RCC 7860 (cell line): ENCODE data around the gene SORCS2.

Experiments used
- DNase-seq: peaks from one replicate; pipeline ENCODE4 v3.0.0-alpha.2; 2015; ENCODE audit warnings: low spot score
- FAIRE-seq: peaks from 2 replicates; lab custom pipeline; 2012; peaks lifted over from hg19 to GRCh38; lab: Jason Lieb, UNC

The SORCS2 gene

DNA sequence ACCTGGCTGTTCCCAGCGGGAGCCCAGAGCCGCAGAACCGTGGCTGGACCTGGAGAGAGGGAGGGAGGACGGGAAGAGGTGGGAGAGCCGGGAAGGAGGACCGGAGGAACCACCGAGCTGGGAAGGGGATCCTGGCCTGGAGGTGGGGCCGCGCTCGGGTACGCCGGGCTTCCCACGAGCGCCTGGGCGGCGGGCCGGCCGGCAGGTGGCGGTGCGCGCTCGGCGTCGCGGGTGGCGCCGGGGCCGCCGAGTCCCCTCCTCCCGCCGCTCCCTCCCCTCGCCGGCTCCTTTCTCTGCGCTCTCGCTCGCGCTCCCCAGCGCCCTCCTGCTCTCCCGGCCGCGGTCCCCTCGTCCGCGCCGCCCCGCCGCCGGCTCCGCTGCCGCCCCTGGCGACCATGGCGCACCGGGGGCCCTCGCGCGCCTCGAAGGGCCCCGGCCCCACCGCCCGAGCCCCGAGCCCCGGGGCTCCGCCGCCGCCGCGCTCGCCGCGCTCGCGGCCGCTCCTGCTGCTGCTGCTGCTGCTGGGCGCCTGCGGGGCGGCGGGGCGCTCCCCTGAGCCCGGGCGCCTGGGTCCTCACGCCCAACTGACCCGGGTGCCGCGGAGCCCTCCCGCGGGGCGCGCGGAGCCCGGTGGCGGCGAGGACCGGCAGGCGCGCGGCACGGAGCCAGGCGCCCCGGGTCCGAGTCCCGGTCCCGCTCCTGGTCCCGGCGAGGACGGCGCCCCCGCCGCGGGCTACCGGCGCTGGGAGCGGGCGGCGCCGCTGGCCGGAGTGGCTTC is at the start of gene SORCS2:
TSS of gene SORCS2 (plus strand) at position 287 of the 778 bp plus-strand sequence.
- FAIRE-seq = no peak
- DNase-seq = peak; percentile 41

DNA sequence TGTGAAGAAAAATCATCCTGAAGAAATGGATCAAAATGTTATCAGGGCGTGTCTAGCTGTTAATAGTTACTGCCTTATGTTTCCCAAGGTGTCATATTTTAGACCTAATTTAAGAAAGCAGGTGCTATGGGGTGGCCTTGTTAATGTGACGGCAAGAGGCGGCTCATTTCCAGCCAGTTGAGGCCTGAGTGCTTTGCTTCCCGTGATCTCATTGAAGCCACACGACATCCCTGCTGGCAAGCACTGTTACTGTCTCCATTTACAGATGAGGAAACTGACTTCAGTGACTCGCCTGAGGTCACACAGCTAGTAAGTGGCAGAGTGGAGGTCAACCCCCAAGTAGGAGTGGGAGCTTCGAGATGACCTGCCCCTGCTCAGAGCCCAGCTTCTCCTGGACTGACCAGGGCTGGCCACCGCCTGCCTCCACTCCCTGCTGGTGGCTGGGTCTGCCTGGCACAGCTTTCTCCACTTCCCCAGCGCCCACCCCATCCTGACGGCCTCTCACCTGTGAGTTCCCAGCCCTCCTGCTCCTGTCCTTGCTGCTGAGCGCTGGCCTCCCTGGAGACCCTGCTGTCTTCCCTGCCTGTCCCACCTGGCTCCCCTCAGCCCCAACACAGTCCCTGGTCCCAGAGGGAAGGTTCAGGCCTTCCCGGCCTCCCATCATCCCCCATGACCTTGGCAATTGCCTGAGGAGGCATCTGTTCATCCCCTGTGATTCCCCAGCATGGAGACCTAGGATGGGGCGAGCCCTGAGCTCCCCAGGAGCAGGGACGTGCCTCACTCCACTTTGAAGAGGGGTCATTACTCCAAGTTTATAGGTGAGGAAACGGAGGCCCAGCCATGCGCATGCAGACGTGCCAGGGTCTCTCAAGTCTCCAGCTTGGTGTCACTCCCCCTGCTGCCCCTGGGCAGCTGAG is 47.7 kb upstream of the SORCS2 start:
- FAIRE-seq (no peak), DNase-seq (no peak)

DNA sequence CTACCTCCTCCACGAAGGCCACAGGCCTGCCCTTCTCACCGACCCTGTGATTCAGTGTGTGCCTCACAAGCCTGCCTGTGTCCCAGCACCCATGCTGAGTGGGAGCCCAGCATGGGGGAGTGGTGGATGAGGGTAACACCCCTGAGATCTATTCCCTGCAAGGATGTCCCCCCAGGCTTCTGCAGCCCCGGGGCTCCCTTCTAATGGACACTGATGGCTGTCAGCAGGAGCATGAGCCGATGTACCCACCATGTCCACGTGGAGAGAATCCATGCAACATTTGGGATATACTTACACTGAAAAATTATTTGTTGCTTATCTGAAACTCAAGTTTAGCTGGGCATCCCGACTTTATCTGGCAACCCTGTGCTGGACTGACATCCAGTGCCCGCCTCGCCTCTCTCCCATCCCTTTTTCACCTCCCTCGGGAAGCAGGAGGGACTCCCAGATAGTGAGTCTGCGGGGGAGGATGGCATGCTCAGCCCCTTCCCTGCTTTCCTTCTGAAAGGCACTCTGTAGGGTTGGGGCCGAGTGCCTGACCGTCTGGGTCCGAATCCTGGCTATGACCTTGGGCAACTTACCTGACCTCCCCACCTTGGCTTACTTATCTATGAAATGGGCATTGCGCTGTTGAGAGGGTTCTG is 46.9 kb upstream of the SORCS2 start:
- DNase-seq (no peak), FAIRE-seq (no peak)

DNA sequence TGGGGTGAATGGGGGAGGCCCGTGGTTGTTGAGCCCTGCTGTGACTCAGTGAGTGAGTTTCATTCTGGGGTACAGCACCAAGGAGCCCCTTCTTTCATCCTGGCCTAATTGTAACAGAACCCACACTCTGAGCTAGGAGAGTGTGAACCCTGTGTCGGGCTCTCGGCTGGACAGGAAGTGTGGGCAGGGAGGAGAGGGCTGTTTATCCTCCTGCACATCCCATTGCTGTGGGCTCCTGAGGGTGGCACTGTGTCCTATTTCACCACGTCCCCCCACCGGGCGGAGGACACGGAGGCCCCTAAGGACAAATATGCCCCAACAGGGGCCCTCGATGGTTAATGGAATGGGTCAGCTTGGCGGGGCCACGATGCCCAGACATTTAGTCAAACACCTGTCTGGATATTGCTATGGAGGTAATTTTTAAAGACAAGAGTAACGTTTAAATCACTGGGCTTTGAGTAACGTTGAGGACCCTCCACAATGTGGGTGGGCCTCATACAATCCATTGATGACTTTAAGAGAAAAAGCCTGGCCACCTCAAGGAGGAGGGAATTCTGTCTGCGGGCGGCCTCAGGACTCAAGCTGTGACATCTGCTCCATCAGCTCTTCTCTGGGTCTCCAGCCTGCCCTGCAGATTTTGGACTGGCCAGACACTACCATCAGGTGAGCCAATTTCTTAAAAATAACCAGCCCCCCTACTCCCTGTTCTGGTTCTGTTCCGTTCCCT is 46.1 kb upstream of the SORCS2 start:
- FAIRE-seq (no peak), DNase-seq (no peak)

- no peak for DNase-seq
- no peak for FAIRE-seq
Observed at GRCh38 chr4:7146786-7147115, 45.6 kb upstream of the SORCS2 start.

- no peak for DNase-seq
- no peak for FAIRE-seq
Observed at GRCh38 chr4:7147261-7147660, 45.1 kb upstream of the SORCS2 start.

- FAIRE-seq = no peak
- DNase-seq = no peak
Observed at GRCh38 chr4:7147661-7148310, 44.6 kb upstream of the SORCS2 start.

DNA sequence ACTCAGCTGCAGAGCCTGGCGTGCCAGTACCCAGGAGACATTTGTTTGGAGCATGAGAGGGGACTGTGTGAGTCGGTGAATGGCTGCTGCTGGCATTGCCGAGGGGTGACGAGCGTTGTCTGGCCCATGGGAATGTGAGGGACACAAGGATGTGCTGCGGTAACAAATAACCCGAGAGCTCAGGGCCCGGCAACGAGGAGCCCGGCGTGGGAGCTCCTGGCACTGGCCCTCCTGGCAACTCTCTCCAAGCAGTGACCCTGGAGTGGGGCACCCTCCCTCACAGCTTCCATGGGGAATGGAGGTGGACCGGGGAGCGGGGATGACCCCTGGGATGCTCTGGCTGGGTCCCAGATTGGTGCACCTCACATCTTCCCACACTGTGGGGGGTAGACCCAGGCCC is 44.0 kb upstream of the SORCS2 start:
- DNase-seq = no peak
- FAIRE-seq = no peak

GRCh38 chr4:7150036-7150635 is 42.2 kb upstream of the SORCS2 start:
- FAIRE-seq (no peak), DNase-seq (no peak)

DNA sequence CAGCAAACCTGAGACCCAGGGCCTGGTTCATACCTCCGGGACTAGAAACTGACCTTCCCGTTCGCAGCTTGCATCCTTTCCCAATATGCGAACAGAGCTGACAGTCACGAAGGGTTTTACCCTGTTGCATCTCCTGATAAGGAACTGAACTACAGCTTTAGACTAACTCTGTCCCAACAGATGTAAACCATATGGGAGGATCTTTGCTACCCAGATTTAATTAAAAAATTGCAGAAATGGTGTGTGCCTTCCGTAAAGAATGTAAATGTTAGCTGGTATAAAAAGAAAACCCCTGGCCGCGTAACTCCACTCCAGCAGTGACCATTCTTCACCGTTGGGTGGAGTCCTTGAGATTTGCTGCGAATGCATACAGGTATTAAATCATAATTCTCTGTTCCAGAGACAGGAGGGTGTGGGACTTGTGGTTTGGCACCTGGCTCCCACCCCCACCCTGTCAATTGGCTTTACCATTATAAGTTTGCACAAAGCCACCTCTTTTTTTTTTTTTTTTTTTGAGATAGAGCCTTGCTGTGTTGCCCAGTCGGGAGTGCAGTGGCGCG is 40.6 kb upstream of the SORCS2 start:
- FAIRE-seq (no peak), DNase-seq (no peak)

- FAIRE-seq = no peak
Observed at GRCh38 chr4:7153711-7154110, 38.6 kb upstream of the SORCS2 start.

DNA sequence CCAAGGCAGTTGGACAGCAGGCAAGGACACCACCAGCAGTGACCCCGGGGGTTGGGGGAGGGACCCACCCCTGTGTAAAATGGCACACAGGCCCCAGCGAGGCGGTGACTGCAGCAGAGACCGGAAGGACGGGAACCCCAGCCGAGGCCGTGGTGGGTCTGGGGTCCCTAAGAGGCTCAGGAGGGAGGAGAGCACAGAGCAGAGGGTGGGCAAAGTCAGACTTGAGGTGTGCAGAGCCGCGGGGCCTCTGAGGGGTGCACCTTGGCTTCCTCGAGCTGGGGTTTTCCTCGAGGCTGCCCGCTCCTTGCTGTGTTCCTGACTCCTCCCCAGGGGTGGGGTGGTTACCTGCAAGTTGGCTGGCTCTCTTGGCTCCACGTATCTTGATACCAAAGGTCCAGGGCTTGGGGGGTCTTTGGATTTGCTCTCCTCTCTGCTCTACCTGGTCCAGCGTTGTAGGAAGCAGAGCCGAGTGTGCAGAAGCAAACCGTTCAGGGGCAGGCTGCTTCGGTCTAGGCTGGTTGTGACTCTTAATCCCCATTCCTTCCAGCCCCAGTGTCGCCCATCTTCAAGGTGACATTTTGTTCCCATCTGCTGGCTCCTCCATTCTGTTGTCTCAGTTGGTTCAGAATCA is 37.9 kb upstream of the SORCS2 start:
- DNase-seq (no peak), FAIRE-seq (no peak)

More at GRCh38 chr4:7153711-7154110, 38.6 kb upstream of the SORCS2 start:
- DNase-seq = no peak

- no peak for FAIRE-seq
- DNase-seq = no peak
Observed at GRCh38 chr4:7155590-7156071, 36.7 kb upstream of the SORCS2 start.

DNA sequence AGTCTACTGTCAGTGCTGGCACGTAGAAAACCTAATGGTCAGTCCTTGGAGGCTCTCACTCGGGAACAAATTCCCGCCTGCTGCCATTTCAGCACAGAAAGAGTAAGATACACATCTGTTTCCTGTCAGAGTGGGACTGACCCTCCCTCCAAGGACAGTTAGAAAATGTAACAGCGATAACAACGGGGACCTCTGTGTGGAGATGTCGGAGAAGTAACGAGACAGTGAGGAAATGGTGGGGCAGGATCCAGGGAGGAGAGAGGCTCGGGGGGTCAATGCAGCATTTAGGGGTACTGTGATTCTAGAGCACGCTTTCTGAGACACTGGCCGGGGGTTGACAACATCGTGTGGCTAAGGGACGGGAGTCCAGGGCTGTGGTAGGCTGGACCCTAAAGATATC is 36.0 kb upstream of the SORCS2 start:
- no peak for DNase-seq
- FAIRE-seq = no peak

GRCh38 chr4:7156761-7157488 is 35.4 kb upstream of the SORCS2 start:
- no peak for FAIRE-seq
- no peak for DNase-seq

- FAIRE-seq = no peak
Observed at GRCh38 chr4:7157666-7158065, 34.7 kb upstream of the SORCS2 start.

DNA sequence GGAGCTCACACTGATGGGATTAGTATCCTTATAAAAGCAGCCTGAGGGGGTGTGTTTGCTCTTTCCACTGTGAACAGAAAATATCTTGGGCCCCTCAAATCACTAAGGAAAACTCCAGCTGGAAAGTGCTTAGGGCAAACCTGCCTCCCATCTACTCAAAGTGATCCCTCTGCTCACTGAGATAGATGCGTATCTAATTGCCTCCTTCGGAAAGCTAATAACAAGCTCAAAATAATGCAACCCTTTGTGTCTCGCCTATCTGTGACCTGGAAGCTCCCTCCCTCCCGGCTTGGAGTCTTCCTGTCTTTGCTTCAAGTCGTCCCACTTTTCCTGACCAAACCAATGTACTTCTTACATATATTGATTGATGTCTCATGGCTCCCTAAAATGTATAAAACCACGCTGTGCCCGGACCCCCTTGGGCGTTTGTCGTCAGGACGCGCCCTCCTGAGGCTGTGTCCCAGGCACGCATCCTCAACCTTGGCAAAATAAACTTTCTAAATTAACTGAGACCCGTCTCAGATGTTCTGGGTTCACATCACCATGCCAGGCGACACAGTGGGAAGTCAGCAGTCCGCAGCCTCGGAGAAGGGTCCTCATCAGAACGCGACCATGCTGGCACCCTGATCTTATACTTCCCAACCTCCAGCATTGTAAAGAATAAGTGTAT is 34.1 kb upstream of the SORCS2 start:
- FAIRE-seq = no peak
- DNase-seq = no peak

More at GRCh38 chr4:7157666-7158065, 34.7 kb upstream of the SORCS2 start:
- no peak for DNase-seq

- DNase-seq (no peak), FAIRE-seq (no peak)
Observed at GRCh38 chr4:7158991-7159390, 33.3 kb upstream of the SORCS2 start.
